Measurements from ENCODE around the gene GNG7.

GRCh38 chr19:2578391-2578890 is 124.1 kb downstream of the GNG7 start:
- no peak for TF ChIP-seq CTCF (IDR thresholded peaks at IDR 0.05)
- no peak for TF ChIP-seq POLR2A (IDR thresholded peaks at IDR 0.05)
